ENCODE data around the gene THOC6.

The THOC6 gene

GRCh38 chr16:3019594-3020246 lies 4.1 kb upstream of the THOC6 start:
- in situ Hi-C loops (cut with MboI; ENCODE audit: low pct_unique_long_range_greater_than_20kb, low sequenced_read_pairs, unreplicated experiment), result no loop called here
- no peak for TF ChIP-seq CTCF (IDR thresholded peaks at IDR 0.05; ENCODE audit: extremely low read depth, insufficient read depth, missing control alignments)
- no peak for DNase-seq (ENCODE audit: low spot score)

- in situ Hi-C loops (cut with MboI; ENCODE audit: low pct_unique_long_range_greater_than_20kb, low sequenced_read_pairs, unreplicated experiment), result no loop called here
- peak; percentile 95 for DNase-seq (ENCODE audit: low spot score)
- TF ChIP-seq CTCF (IDR thresholded peaks at IDR 0.05; ENCODE audit: extremely low read depth, insufficient read depth, missing control alignments), result no peak
Observed at GRCh38 chr16:3020247-3020603, 3.6 kb upstream of the THOC6 start, which contains the start of gene TNFRSF12A. Gene TNFRSF12A (plus strand): TSS chr16:3020368. CDS start chr16:3020398, 30 bp downstream.

- DNase-seq (ENCODE audit: low spot score), result no peak
Observed at GRCh38 chr16:3020604-3021448, 3.0 kb upstream of the THOC6 start.

GRCh38 chr16:3021449-3022207 lies 2.2 kb upstream of the THOC6 start:
- peak; percentile 46 for TF ChIP-seq CTCF (IDR thresholded peaks at IDR 0.05; ENCODE audit: extremely low read depth, insufficient read depth, missing control alignments)
- in situ Hi-C loops (cut with MboI; ENCODE audit: low pct_unique_long_range_greater_than_20kb, low sequenced_read_pairs, unreplicated experiment), result no loop called here
- peak; percentile 87 for DNase-seq (ENCODE audit: low spot score)

More at GRCh38 chr16:3020604-3021448, 3.0 kb upstream of the THOC6 start:
- in situ Hi-C loops (cut with MboI; ENCODE audit: low pct_unique_long_range_greater_than_20kb, low sequenced_read_pairs, unreplicated experiment), result no loop called here
- no peak for TF ChIP-seq CTCF (IDR thresholded peaks at IDR 0.05; ENCODE audit: extremely low read depth, insufficient read depth, missing control alignments)

- in situ Hi-C loops (cut with MboI; ENCODE audit: low pct_unique_long_range_greater_than_20kb, low sequenced_read_pairs, unreplicated experiment), result no loop called here
- peak; percentile 74 for DNase-seq (ENCODE audit: low spot score)
- no peak for TF ChIP-seq CTCF (IDR thresholded peaks at IDR 0.05; ENCODE audit: extremely low read depth, insufficient read depth, missing control alignments)
Observed at GRCh38 chr16:3022208-3022683, 1.6 kb upstream of the THOC6 start.

- in situ Hi-C loops (cut with MboI; ENCODE audit: low pct_unique_long_range_greater_than_20kb, low sequenced_read_pairs, unreplicated experiment), result no loop called here
- DNase-seq (ENCODE audit: low spot score), result no peak
- no peak for TF ChIP-seq CTCF (IDR thresholded peaks at IDR 0.05; ENCODE audit: extremely low read depth, insufficient read depth, missing control alignments)
Observed at GRCh38 chr16:3022684-3023414, 986 bp upstream of the THOC6 start.

Data from GM13977 (cell line).